ENCODE data around the gene EPB41L1.

EPB41L1 gene

GRCh38 chr20:36197271-36197670, 42.7 kb downstream of the EPB41L1 start:
- DNase-seq, result no peak

GRCh38 chr20:36199345-36200257, 45.1 kb downstream of the EPB41L1 start:
- DNase-seq, result peak; percentile 63

GRCh38 chr20:36200451-36200850, 45.9 kb downstream of the EPB41L1 start:
- no peak for DNase-seq

GRCh38 chr20:36201198-36201597, 46.7 kb downstream of the EPB41L1 start:
- DNase-seq, result no peak

GRCh38 chr20:36202891-36203338, 48.4 kb downstream of the EPB41L1 start:
- DNase-seq, result peak; percentile 70

GRCh38 chr20:36203861-36204260, 49.3 kb downstream of the EPB41L1 start:
- DNase-seq, result no peak

GRCh38 chr20:36205026-36205425, 50.5 kb downstream of the EPB41L1 start:
- no peak for DNase-seq

GRCh38 chr20:36206068-36206467, 51.5 kb downstream of the EPB41L1 start:
- no peak for DNase-seq

- no peak for DNase-seq
Observed at GRCh38 chr20:36206641-36207040, 52.1 kb downstream of the EPB41L1 start.

GRCh38 chr20:36207602-36208001, 53.1 kb downstream of the EPB41L1 start:
- DNase-seq, result no peak

GRCh38 chr20:36208257-36208656, 53.7 kb downstream of the EPB41L1 start:
- DNase-seq, result no peak

- no peak for DNase-seq
Observed at GRCh38 chr20:36210436-36211021, 56.0 kb downstream of the EPB41L1 start.

GRCh38 chr20:36213362-36213761, 58.8 kb downstream of the EPB41L1 start:
- no peak for DNase-seq

- DNase-seq, result no peak
Observed at GRCh38 chr20:36214684-36215256, 60.2 kb downstream of the EPB41L1 start.

GRCh38 chr20:36215778-36216177, 61.2 kb downstream of the EPB41L1 start:
- DNase-seq, result no peak

- DNase-seq, result no peak
Observed at GRCh38 chr20:36216314-36217025, 61.9 kb downstream of the EPB41L1 start.

- DNase-seq, result no peak
Observed at GRCh38 chr20:36217226-36217625, 62.7 kb downstream of the EPB41L1 start.

- no peak for DNase-seq
Observed at GRCh38 chr20:36218380-36219064, 64.0 kb downstream of the EPB41L1 start.

GRCh38 chr20:36219671-36220220, 65.2 kb downstream of the EPB41L1 start:
- no peak for DNase-seq

- DNase-seq, result no peak
Observed at GRCh38 chr20:36225666-36226065, 71.1 kb downstream of the EPB41L1 start.

- no peak for DNase-seq
Observed at GRCh38 chr20:36228770-36229169, 74.2 kb downstream of the EPB41L1 start.

- DNase-seq, result no peak
Observed at GRCh38 chr20:36230019-36230418, 75.5 kb downstream of the EPB41L1 start.
